22Rv1 (cell line): ENCODE data around the gene NPHP4.

ENCODE experiments used
- ZFX ChIP-seq: fragments of 450-650 bp; IDR thresholded peaks from 2 replicates; pipeline ENCODE4 v1.6.1; 2017; ENCODE audit warnings: antibody characterized with exemption, borderline replicate concordance
- TF ChIP-seq, protein P1 (sequence below): fragments of 450-650 bp; IDR thresholded peaks from 2 replicates; pipeline ENCODE4 v1.5.1; 2017; ENCODE audit warnings: mild to moderate bottlenecking

DNA sequence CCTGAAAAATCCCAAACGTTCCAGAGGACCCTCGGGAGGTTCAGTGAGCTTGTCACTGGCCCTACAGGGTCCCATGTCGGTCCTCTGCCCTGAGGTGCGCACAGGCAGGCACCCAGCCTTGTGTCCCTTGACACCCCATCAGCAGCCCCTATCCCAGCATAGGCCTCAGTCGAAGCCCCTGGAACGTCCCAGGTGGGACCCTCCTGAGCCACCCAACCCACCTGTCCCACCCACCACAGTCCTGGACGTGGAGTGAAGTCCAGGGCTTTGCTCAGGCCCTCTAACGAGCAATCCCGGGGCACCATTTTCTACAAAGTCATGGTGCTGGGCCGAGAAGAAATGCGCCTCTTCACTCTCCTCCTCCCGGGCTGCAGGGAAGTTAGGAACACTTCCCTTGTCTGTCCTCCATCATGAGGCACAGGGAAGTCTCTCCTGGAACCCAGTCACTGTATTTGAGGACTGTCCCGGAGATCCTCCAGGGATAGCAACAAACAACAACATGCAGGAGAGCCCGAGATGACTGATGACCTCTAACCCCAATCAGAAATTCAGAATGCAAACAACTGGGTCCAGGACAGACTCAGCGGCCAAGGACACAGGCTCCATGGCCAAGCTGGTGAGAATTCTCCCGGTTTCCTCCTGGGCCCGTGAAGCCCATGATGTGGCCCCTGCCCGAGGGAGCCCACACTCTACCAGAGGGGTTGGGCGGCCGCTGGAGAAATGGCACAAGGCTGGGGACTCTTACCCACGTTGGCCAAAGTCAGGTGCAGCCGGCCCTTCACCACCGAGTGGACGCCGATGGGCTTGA is 105.5 kb downstream of the NPHP4 start:
- TF ChIP-seq, protein P1, sequence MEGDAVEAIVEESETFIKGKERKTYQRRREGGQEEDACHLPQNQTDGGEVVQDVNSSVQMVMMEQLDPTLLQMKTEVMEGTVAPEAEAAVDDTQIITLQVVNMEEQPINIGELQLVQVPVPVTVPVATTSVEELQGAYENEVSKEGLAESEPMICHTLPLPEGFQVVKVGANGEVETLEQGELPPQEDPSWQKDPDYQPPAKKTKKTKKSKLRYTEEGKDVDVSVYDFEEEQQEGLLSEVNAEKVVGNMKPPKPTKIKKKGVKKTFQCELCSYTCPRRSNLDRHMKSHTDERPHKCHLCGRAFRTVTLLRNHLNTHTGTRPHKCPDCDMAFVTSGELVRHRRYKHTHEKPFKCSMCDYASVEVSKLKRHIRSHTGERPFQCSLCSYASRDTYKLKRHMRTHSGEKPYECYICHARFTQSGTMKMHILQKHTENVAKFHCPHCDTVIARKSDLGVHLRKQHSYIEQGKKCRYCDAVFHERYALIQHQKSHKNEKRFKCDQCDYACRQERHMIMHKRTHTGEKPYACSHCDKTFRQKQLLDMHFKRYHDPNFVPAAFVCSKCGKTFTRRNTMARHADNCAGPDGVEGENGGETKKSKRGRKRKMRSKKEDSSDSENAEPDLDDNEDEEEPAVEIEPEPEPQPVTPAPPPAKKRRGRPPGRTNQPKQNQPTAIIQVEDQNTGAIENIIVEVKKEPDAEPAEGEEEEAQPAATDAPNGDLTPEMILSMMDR: no peak
- no peak for TF ChIP-seq ZFX
